ENCODE results near the gene NELFA.

DNA sequence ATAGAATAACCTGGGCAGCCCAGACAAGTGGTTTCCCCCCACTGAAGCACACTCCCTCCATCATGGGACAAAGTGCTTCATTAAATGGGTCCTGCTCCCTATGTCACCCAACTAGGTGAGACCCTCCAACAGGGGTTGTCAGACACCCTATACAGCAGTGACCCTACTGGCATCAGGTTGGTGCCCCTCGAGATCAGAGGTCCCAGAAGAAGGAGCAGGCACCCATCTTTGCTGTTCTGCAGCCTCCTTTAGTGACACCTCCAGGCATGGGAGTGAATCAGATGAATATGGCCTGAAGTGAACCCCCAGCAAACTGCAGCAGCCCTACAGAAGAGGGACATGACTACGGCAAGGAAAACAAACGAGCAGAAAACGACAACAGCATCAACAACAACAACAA is 11.1 kb downstream of the NELFA start:
- no peak for TF ChIP-seq CREB1 (IDR thresholded peaks at IDR 0.05; ENCODE audit: low read depth)
- TF ChIP-seq EP300 (IDR thresholded peaks at IDR 0.05; ENCODE audit: borderline replicate concordance), result no peak
- no peak for TF ChIP-seq TEAD4 (IDR thresholded peaks at IDR 0.05)
- TF ChIP-seq, protein P1, sequence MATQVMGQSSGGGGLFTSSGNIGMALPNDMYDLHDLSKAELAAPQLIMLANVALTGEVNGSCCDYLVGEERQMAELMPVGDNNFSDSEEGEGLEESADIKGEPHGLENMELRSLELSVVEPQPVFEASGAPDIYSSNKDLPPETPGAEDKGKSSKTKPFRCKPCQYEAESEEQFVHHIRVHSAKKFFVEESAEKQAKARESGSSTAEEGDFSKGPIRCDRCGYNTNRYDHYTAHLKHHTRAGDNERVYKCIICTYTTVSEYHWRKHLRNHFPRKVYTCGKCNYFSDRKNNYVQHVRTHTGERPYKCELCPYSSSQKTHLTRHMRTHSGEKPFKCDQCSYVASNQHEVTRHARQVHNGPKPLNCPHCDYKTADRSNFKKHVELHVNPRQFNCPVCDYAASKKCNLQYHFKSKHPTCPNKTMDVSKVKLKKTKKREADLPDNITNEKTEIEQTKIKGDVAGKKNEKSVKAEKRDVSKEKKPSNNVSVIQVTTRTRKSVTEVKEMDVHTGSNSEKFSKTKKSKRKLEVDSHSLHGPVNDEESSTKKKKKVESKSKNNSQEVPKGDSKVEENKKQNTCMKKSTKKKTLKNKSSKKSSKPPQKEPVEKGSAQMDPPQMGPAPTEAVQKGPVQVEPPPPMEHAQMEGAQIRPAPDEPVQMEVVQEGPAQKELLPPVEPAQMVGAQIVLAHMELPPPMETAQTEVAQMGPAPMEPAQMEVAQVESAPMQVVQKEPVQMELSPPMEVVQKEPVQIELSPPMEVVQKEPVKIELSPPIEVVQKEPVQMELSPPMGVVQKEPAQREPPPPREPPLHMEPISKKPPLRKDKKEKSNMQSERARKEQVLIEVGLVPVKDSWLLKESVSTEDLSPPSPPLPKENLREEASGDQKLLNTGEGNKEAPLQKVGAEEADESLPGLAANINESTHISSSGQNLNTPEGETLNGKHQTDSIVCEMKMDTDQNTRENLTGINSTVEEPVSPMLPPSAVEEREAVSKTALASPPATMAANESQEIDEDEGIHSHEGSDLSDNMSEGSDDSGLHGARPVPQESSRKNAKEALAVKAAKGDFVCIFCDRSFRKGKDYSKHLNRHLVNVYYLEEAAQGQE (IDR thresholded peaks at IDR 0.05; ENCODE audit: low read depth), result no peak
- no peak for TF ChIP-seq TAF1 (IDR thresholded peaks at IDR 0.05; ENCODE audit: low read depth)
- TF ChIP-seq RAD21 (IDR thresholded peaks at IDR 0.05; ENCODE audit: low read depth), result no peak
